Esophagus squamous epithelium (tissue), 5 donors: Measurements from ENCODE around the gene MYO1H. TPM values are rescaled to one million over a fixed set of nuclear protein-coding genes. Genes with fewer than 3 reads are reported as not detected.
"Not testable (repeated sequence)": the region's sequence is repeated elsewhere in the genome, so short reads cannot be mapped to it uniquely, and the experiment has no call there.

Experiments used
- DNase-seq: peaks from one replicate; lab custom pipeline; 2025; lab: John Stamatoyannopoulos, UW
- H3K27ac ChIP-seq, 4 donors: fragments of 200-600 bp; sonication (generic); one replicate each; pipeline ENCODE4 v1.5.1; 2016 to 2019; ENCODE audit warnings: mild to moderate bottlenecking in 1 of 4
- H3K27me3 ChIP-seq, 4 donors: fragments of 200-600 bp; sonication (generic); 1 replicate in 3 of 4; 2 replicates in 1 of 4; pipeline versions ENCODE4 v1.5.1 to v1.6.0; 2017 to 2021; ENCODE audit warnings: antibody characterized with exemption in 1 of 4
- H3K36me3 ChIP-seq, 3 donors: fragments of 200-600 bp; sonication (generic); one replicate each; pipeline ENCODE4 v1.5.1; 2016 to 2019
- H3K4me1 ChIP-seq, 3 donors: fragments of 200-600 bp; sonication (generic); one replicate each; pipeline ENCODE4 v1.5.1; 2017 to 2019
- H3K4me3 ChIP-seq, 4 donors: fragments of 200-600 bp; sonication (generic); 1 replicate in 3 of 4; 2 replicates in 1 of 4; pipeline ENCODE4 v1.5.1; 2016 to 2019; ENCODE audit warnings: mild to moderate bottlenecking in 2 of 4, moderate library complexity in 1 of 4
- H3K9me3 ChIP-seq, 3 donors: fragments of 200-600 bp; sonication (generic); one replicate each; pipeline ENCODE4 v1.5.1; 2016 to 2019
- CTCF ChIP-seq, 6 experiments: fragments of 450-650 bp in 4 of 6; fragments of 200-600 bp in 2 of 6; sonication (generic) in 2 of 6; IDR thresholded peaks; one replicate each; pipeline ENCODE4 v1.5.1; 2016 to 2019; ENCODE audit warnings: antibody characterized with exemption in 6 of 6, mild to moderate bottlenecking in 4 of 6, moderate library complexity in 4 of 6
- POLR2A ChIP-seq, 4 donors: fragments of 450-650 bp; IDR thresholded peaks; one replicate each; pipeline ENCODE4 v1.6.1; 2017; ENCODE audit warnings: antibody characterized with exemption in 4 of 4, mild to moderate bottlenecking in 4 of 4, moderate library complexity in 3 of 4
- WGBS, 2 donors: methylation state at CpG; one replicate each; pipeline ENCODE4 v1.1.5; 2018; 5-methylcytosine and 5-hydroxymethylcytosine counted together
- intact Hi-C: fragments of 100-400 bp; cut with DNase I; formaldehyde crosslinking; loops from one replicate; pipeline ENCODE4 v1.15.0; 2022
- total RNA-seq, 4 donors: library from RNA; depleted of rRNA; stranded (reverse); fragments of >200 nt; gene quantifications; one replicate each; pipeline ENCODE4 v1.1.0, GENCODE V29; 2016
- donor health status: DM: yes; HTN: yes; CAD: no.

Gene MYO1H
- total RNA-seq, 4 donors from 2014 or later = 0.48 to 0.83 (median 0.62) TPM; not detected in 1

GRCh38 chr12:109421355-109422087 lies 73.8 kb downstream of the MYO1H start:
- DNase-seq = no peak
- Histone ChIP-seq H3K9me3 (no peaks in the 10 kb centered on the region), H3K27me3 (peaks cover 0 to 31% (median 0%) of the 10 kb centered on the region in 4 donors), H3K4me1 (no peaks in the 10 kb centered on the region), H3K36me3 (no peaks in the 10 kb centered on the region), H3K4me3 (no peak overlapping the region), H3K27ac (no peak overlapping the region)
- WGBS, 2 donors = 57 to 74% methylated on average over 8 of the region's 8 CpGs
- intact Hi-C loops = loop anchor here (10.0 kb wide), 1 partner anchor 353 kb away; no protein-coding TSS in a partner anchor
- TF ChIP-seq POLR2A (IDR thresholded peaks at IDR 0.05) (no peak), CTCF (IDR thresholded peaks at IDR 0.05) (no peak)

GRCh38 chr12:109422251-109422650 lies 74.6 kb downstream of the MYO1H start:
- no peaks in the 10 kb centered on the region for H3K36me3 ChIP-seq
- intact Hi-C loops = loop anchor here (10.0 kb wide), 1 partner anchor 353 kb away; no protein-coding TSS in a partner anchor
- TF ChIP-seq POLR2A (IDR thresholded peaks at IDR 0.05) (no peak), CTCF (IDR thresholded peaks at IDR 0.05) (no peak)

GRCh38 chr12:109423392-109423791 lies 75.7 kb downstream of the MYO1H start:
- H3K27ac ChIP-seq = no peak overlapping the region
- intact Hi-C loops = loop anchor here (10.0 kb wide), 1 partner anchor 351 kb away; no protein-coding TSS in a partner anchor
- TF ChIP-seq CTCF (IDR thresholded peaks at IDR 0.05) = no peak
- H3K4me3 ChIP-seq = no peak overlapping the region
- no peaks in the 10 kb centered on the region for H3K4me1 ChIP-seq
- WGBS, 2 donors = 82 to 94% methylated on average over 9 of the region's 9 CpGs
- no peak for DNase-seq
- H3K36me3 ChIP-seq = no peaks in the 10 kb centered on the region
- H3K9me3 ChIP-seq = no peaks in the 10 kb centered on the region
- peaks cover 0 to 31% (median 0%) of the 10 kb centered on the region in 4 donors for H3K27me3 ChIP-seq

More at GRCh38 chr12:109422251-109422650, 74.6 kb downstream of the MYO1H start:
- 52 to 73% methylated on average over 4 to 8 of the region's 10 CpGs for WGBS, 2 donors
- H3K27ac ChIP-seq = no peak overlapping the region
- H3K4me3 ChIP-seq = no peak overlapping the region
- H3K4me1 ChIP-seq = no peaks in the 10 kb centered on the region
- H3K27me3 ChIP-seq = peaks cover 0 to 31% (median 0%) of the 10 kb centered on the region in 4 donors
- no peak for DNase-seq
- no peaks in the 10 kb centered on the region for H3K9me3 ChIP-seq

- Histone ChIP-seq H3K4me3 (no peak overlapping the region), H3K27ac (no peak overlapping the region), H3K27me3 (peaks cover 0 to 4% (median 0%) of the 10 kb centered on the region in 4 donors), H3K4me1 (peaks cover 2 to 5% (median 5%) of the 10 kb centered on the region in 3 donors), H3K36me3 (no peaks in the 10 kb centered on the region), H3K9me3 (no peaks in the 10 kb centered on the region)
- WGBS, 2 donors = 20 to 21% methylated on average over 8 of the region's 8 CpGs
- no peak for DNase-seq
- intact Hi-C loops = loop anchor here (10.0 kb wide), 1 partner anchor 347 kb away; no protein-coding TSS in a partner anchor
- TF ChIP-seq POLR2A (IDR thresholded peaks at IDR 0.05) (no peak), CTCF (IDR thresholded peaks at IDR 0.05) (peak; percentile 82 to 98 (median 91))
These were observed 80.4 kb downstream of the MYO1H start for GRCh38 chr12:109428037-109428629.

- H3K4me3 ChIP-seq, H3K36me3 ChIP-seq, DNase-seq, H3K27ac ChIP-seq, H3K9me3 ChIP-seq, H3K27me3 ChIP-seq: not testable (repeated sequence)
- peaks cover 4 to 12% (median 6%) of the 10 kb centered on the region in 3 donors for H3K4me1 ChIP-seq
- WGBS, 2 donors = 93% methylated on average over 3 of the region's 3 CpGs; no CpG with 5 or more reads in 1 of the 2 donors
- intact Hi-C loops = loop anchor here (10.0 kb wide), 1 partner anchor 346 kb away; no protein-coding TSS in a partner anchor
These were observed 81.1 kb downstream of the MYO1H start for GRCh38 chr12:109428804-109429203.
